GM18858 (cell line): ENCODE results near the gene BPIFB3.

Experiments
- ATAC-seq: cut with Tn5 transposase; IDR thresholded peaks from one replicate; pipeline ENCODE4 v1.9.1; 2021; ENCODE audit not compliant: unreplicated experiment

BPIFB3 gene

GRCh38 chr20:33061658-33062028 is 7.9 kb downstream of the BPIFB3 start:
- ATAC-seq, result no peak

GRCh38 chr20:33062105-33062824 is 8.6 kb downstream of the BPIFB3 start:
- no peak for ATAC-seq

GRCh38 chr20:33062825-33063149 is 9.1 kb downstream of the BPIFB3 start:
- no peak for ATAC-seq

- no peak for ATAC-seq
These were observed 9.6 kb downstream of the BPIFB3 start for GRCh38 chr20:33063271-33063670.

- no peak for ATAC-seq
These were observed 11.0 kb downstream of the BPIFB3 start for GRCh38 chr20:33064572-33065287.

- no peak for ATAC-seq
These were observed 12.1 kb downstream of the BPIFB3 start for GRCh38 chr20:33065785-33066184.

DNA sequence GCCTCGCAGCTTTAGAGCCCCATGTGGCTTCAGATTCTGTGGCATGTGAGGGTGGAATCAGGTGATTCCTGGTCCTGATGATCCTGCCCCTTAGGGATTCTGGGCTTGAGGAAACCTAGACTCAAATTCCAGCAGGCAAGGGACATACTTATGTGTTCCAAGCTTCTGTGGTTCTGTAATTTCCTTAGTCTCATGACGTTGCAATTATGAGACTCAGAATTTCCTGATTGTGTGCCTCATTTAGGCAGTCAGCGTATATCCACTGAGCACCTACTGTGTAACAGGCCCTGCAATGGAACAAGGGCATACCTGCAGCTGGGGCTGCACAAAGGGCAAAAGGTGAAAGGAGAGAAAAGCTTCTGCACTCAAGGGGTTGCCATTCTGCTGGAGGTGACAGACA is 14.1 kb downstream of the BPIFB3 start:
- ATAC-seq, result no peak

GRCh38 chr20:33068251-33068939 is 14.7 kb downstream of the BPIFB3 start:
- no peak for ATAC-seq

DNA sequence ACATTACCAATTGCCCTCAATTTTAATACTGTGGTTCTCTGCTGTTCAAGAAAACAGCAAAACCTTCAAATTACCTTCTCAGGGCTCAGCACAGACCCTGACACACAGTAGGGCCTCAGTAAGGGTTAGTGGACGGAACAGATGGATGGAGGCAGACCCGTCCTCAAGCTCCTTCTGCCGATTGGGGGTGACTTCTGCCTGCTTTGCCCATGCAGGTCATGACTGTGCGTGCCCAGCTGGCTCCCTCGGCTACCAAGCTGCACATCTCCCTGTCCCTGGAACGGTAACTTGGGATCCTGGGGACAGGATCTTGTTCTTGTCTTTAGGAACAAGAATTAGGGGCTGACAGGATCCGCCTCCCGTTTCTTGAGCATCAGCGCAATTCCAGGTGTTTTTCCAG is 16.0 kb downstream of the BPIFB3 start:
- ATAC-seq, result no peak

- no peak for ATAC-seq
These were observed 16.7 kb downstream of the BPIFB3 start for GRCh38 chr20:33070111-33071053.

- no peak for ATAC-seq
These were observed 17.5 kb downstream of the BPIFB3 start for GRCh38 chr20:33071198-33071597.

DNA sequence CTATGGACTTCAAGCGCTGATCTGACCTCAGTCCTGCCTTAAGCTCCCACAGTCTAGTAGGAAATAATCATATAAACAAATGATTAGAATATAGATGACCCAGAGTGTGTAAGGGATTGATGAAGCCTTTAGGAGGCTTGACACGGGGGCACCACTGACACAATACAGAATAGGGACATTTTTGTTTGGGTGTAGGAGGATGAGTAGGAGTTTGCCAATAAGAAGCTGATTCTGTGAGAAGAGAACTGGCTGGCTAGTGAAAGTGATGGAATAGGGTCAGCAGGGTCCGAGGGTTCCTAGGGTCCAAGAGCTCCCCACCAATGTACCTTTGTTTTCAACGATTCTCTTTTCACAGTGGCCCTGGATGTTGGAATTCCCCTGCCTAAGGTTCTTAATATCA is 18.7 kb downstream of the BPIFB3 start:
- ATAC-seq, result no peak

DNA sequence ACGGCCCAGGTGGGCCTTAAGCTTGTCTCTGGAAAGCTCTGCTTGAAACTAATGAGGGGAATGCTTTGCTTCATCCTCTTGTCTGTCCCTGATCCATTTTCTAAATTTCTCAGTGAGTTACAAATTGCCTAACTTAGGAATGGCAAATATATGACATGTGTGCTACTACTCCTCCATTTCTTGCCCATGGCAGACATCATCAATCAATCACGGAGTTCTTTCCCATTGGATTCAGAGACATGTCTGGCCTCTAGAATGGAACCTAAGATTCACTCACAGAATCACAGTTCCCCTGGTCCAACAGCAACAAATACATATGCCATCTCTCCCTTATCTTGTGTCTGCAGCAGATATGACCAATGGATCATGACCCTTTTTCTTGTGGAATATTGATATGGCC is 19.1 kb downstream of the BPIFB3 start:
- no peak for ATAC-seq

- ATAC-seq, result no peak
These were observed 21.0 kb downstream of the BPIFB3 start for GRCh38 chr20:33074675-33075074.

GRCh38 chr20:33075281-33075680 is 21.6 kb downstream of the BPIFB3 start:
- ATAC-seq, result no peak

GRCh38 chr20:33076662-33077372 is 23.1 kb downstream of the BPIFB3 start:
- ATAC-seq, result no peak

- no peak for ATAC-seq
These were observed 25.6 kb downstream of the BPIFB3 start, which contains the start of gene BPIFB4 for GRCh38 chr20:33079259-33079658. BPIFB4 (plus strand) TSS chr20:33079643; CDS start chr20:33081527, 1,884 bp downstream.

- no peak for ATAC-seq
These were observed 27.9 kb downstream of the BPIFB3 start for GRCh38 chr20:33081411-33082154.

DNA sequence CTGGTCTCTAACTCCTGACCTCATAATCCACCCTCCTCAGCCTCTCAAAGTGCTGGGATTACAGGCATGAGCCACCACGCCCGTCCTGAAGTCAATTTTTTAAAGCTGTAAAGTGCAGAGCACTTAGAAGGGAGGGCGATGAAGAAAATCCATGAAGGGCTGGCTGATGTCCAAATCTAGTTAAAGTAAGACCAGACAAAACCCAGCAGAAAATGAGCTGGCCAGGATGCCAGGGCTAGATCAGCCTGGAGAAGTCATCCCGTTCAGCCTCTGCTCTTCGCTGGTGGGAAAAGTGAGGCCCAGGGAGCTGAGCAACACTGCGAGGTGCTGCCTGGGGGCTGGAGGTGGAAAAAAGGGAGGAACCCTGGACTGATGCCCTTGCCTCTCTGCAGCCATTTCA is 28.8 kb downstream of the BPIFB3 start:
- no peak for ATAC-seq
